HEK293 (cell line): ENCODE results near the gene TFDP1.

Source experiments
- CTCF ChIA-PET: fragments of 350-600 bp; formaldehyde crosslinking; extraction: SDS; loops from one replicate; lab custom pipeline; 2021; ENCODE audit warnings: antibody characterized with exemption; lab: Yijun Ruan, JAX
- POLR2A ChIA-PET: fragments of 300-600 bp; formaldehyde crosslinking; extraction: SDS; loops from one replicate; lab custom pipeline; 2020; ENCODE audit warnings: antibody characterized with exemption, inconsistent platforms; lab: Yijun Ruan, JAX
- H3K27ac ChIP-seq: fragments of 200-500 bp; sonication (Bioruptor generic); 2 replicates; pipeline ENCODE4 v1.5.1; 2014; ENCODE audit warnings: low read depth, low read length, control low read depth, inconsistent platforms; ENCODE audit errors: extremely low read depth
- H3K36me3 ChIP-seq, 2 experiments: fragments of 200-500 bp in 1 of 2; sonication (Bioruptor generic) in 1 of 2; 1 replicate in 1 of 2; 2 replicates in 1 of 2; pipeline ENCODE4 v1.5.1; 2014 to 2017; ENCODE audit warnings: inconsistent platforms in 2 of 2, low read length in 2 of 2; ENCODE audit not compliant: control insufficient read depth in 2 of 2, insufficient read depth in 1 of 2
- H3K4me1 ChIP-seq: fragments of 200-500 bp; sonication (Bioruptor generic); 2 replicates; pipeline ENCODE4 v1.5.1; 2014; ENCODE audit warnings: mild to moderate bottlenecking, low read length, inconsistent platforms; ENCODE audit not compliant: control insufficient read depth, insufficient read depth
- H3K4me3 ChIP-seq: 2 replicates; pipeline ENCODE4 v1.5.1; 2011; ENCODE audit warnings: low read depth, mild to moderate bottlenecking, control low read depth, low read length, moderate library complexity
- H3K9me3 ChIP-seq: fragments of 200-500 bp; sonication (Bioruptor generic); 2 replicates; pipeline ENCODE4 v1.5.1; 2014; ENCODE audit warnings: low read depth, low read length, inconsistent platforms; ENCODE audit not compliant: control insufficient read depth, insufficient read depth
- EGR2 ChIP-seq: fragments of 450-650 bp; formaldehyde crosslinking; IDR thresholded peaks from 2 replicates; pipeline ENCODE4 v1.5.1; 2016; ENCODE audit warnings: low read depth, missing biosample characterization, missing genetic modification characterization
- KLF9 ChIP-seq: fragments of 450-650 bp; formaldehyde crosslinking; IDR thresholded peaks from 2 replicates; pipeline ENCODE4 v1.5.1; 2016; ENCODE audit warnings: missing biosample characterization, missing genetic modification characterization, low read depth
- SCRT1 ChIP-seq: fragments of 450-650 bp; formaldehyde crosslinking; IDR thresholded peaks from 2 replicates; pipeline ENCODE4 v1.5.1; 2016; ENCODE audit warnings: missing biosample characterization, missing genetic modification characterization, borderline replicate concordance
- SCRT2 ChIP-seq: fragments of 450-650 bp; formaldehyde crosslinking; IDR thresholded peaks from 2 replicates; pipeline ENCODE4 v1.5.1; 2016; ENCODE audit warnings: missing biosample characterization, missing genetic modification characterization
- ZBTB20 ChIP-seq: fragments of 450-650 bp; formaldehyde crosslinking; IDR thresholded peaks from 2 replicates; pipeline ENCODE4 v1.5.1; 2016; ENCODE audit warnings: missing biosample characterization, missing genetic modification characterization
- ZEB2 ChIP-seq: fragments of 450-650 bp; formaldehyde crosslinking; IDR thresholded peaks from 2 replicates; pipeline ENCODE4 v1.5.1; 2016; ENCODE audit warnings: missing biosample characterization, missing genetic modification characterization
- ZFHX2 ChIP-seq: fragments of 450-650 bp; formaldehyde crosslinking; conservative IDR thresholded peaks from 2 replicates; pipeline ENCODE4 v1.5.1; 2016; ENCODE audit warnings: missing biosample characterization, missing genetic modification characterization
- ZNF112 ChIP-seq: fragments of 450-650 bp; formaldehyde crosslinking; IDR thresholded peaks from 2 replicates; pipeline ENCODE4 v1.5.0; 2017; ENCODE audit warnings: missing biosample characterization, missing genetic modification characterization
- ZNF132 ChIP-seq: fragments of 450-650 bp; formaldehyde crosslinking; IDR thresholded peaks from 2 replicates; pipeline ENCODE4 v1.5.1; 2017; ENCODE audit warnings: missing biosample characterization, missing genetic modification characterization, borderline replicate concordance
- ZNF184 ChIP-seq: fragments of 450-650 bp; IDR thresholded peaks from 2 replicates; pipeline ENCODE4 v1.5.1; 2018; ENCODE audit warnings: missing biosample characterization, mild to moderate bottlenecking, missing genetic modification characterization
- ZNF19 ChIP-seq: fragments of 450-650 bp; formaldehyde crosslinking; IDR thresholded peaks from 2 replicates; pipeline ENCODE4; 2016; ENCODE audit warnings: missing biosample characterization, missing genetic modification characterization, low read depth
- ZNF221 ChIP-seq: fragments of 450-650 bp; formaldehyde crosslinking; IDR thresholded peaks from 2 replicates; pipeline ENCODE4 v1.5.1; 2017; ENCODE audit warnings: missing biosample characterization, missing genetic modification characterization, borderline replicate concordance
- ZNF239 ChIP-seq: fragments of 450-650 bp; formaldehyde crosslinking; IDR thresholded peaks from 2 replicates; pipeline ENCODE4 v1.5.1; 2016; ENCODE audit warnings: missing biosample characterization, missing genetic modification characterization
- ZNF341 ChIP-seq: fragments of 450-650 bp; formaldehyde crosslinking; IDR thresholded peaks from 2 replicates; pipeline ENCODE4; 2016; ENCODE audit warnings: low read depth, missing biosample characterization, missing genetic modification characterization
- ZNF521 ChIP-seq: fragments of 450-650 bp; formaldehyde crosslinking; IDR thresholded peaks from 2 replicates; pipeline ENCODE4 v1.5.1; 2017; ENCODE audit warnings: missing biosample characterization, mild to moderate bottlenecking, missing genetic modification characterization
- ZNF623 ChIP-seq: fragments of 450-650 bp; formaldehyde crosslinking; IDR thresholded peaks from 2 replicates; pipeline ENCODE4 v1.5.1; 2016; ENCODE audit warnings: missing biosample characterization, missing genetic modification characterization
- ZNF692 ChIP-seq: fragments of 450-650 bp; formaldehyde crosslinking; IDR thresholded peaks from 2 replicates; pipeline ENCODE4 v1.5.1; 2016; ENCODE audit warnings: missing biosample characterization, missing genetic modification characterization
- ZNF707 ChIP-seq: fragments of 450-650 bp; formaldehyde crosslinking; IDR thresholded peaks from 2 replicates; pipeline ENCODE4 v1.5.1; 2016; ENCODE audit warnings: missing biosample characterization, missing genetic modification characterization
- ZNF792 ChIP-seq: fragments of 450-650 bp; formaldehyde crosslinking; IDR thresholded peaks from 2 replicates; pipeline ENCODE4 v1.5.1; 2016; ENCODE audit warnings: missing biosample characterization, missing genetic modification characterization
- ZNF837 ChIP-seq: fragments of 450-650 bp; formaldehyde crosslinking; IDR thresholded peaks from 2 replicates; pipeline ENCODE4 v1.5.1; 2016; ENCODE audit warnings: missing biosample characterization, missing genetic modification characterization
- ZSCAN4 ChIP-seq: fragments of 450-650 bp; formaldehyde crosslinking; IDR thresholded peaks from 2 replicates; pipeline ENCODE4 v1.5.1; 2017; ENCODE audit warnings: missing biosample characterization, missing genetic modification characterization
- TF ChIP-seq, protein P1 (sequence below): fragments of 450-650 bp; formaldehyde crosslinking; optimal IDR thresholded peaks from 2 replicates; pipeline ENCODE3; 2016; ENCODE audit warnings: missing biosample characterization, mild to moderate bottlenecking, missing genetic modification characterization
- TF ChIP-seq, protein P2 (sequence below): fragments of 450-650 bp; formaldehyde crosslinking; IDR thresholded peaks from 2 replicates; pipeline ENCODE4 v1.5.1; 2017; ENCODE audit warnings: missing biosample characterization, missing genetic modification characterization

TFDP1 gene

DNA sequence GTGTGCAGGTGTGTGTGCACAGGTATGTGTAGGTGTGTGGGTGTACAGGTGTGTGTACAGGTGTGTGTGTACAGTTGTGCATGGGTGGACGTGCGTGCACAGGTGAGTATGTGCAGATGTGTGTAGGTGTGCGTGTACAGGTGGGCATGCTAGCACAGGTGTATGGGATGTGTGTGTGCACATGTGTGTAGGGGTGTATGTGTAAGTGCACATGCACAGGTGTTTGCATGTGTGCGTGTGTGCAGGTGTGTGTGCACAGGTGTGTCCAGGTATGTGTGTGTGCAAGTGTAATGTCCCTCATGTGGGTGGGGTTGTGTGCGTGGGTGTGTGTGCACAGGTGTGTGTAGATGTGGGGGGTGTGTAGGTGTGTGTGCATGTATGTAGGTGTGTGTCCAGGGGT, 27.5 kb upstream of the TFDP1 start:
- no peaks in the 10 kb centered on the region for H3K4me1 ChIP-seq
- no peaks in the 10 kb centered on the region for H3K9me3 ChIP-seq
- no peak overlapping the region for H3K27ac ChIP-seq
- TF ChIP-seq ZNF19 (tag by site-specific recombination) (no peak), ZSCAN4 (tag by site-specific recombination) (peak; percentile 79), KLF9 (tag by site-specific recombination) (peak; percentile 20; the same call in 1 of the 2 replicates), ZNF112 (tag by site-specific recombination) (no peak), ZNF707 (tag by site-specific recombination) (no peak), ZFHX2 (tag by site-specific recombination) (peak; percentile 98), ZNF792 (tag by site-specific recombination) (no peak), SCRT1 (tag by site-specific recombination) (peak; percentile 94), SCRT2 (peak; percentile 50), ZEB2 (tag by site-specific recombination) (peak; percentile 100), ZNF623 (no peak), ZNF184 (tag by site-specific recombination) (no peak), EGR2 (tag by site-specific recombination) (peak; percentile 98)
- TF ChIP-seq, protein P1, sequence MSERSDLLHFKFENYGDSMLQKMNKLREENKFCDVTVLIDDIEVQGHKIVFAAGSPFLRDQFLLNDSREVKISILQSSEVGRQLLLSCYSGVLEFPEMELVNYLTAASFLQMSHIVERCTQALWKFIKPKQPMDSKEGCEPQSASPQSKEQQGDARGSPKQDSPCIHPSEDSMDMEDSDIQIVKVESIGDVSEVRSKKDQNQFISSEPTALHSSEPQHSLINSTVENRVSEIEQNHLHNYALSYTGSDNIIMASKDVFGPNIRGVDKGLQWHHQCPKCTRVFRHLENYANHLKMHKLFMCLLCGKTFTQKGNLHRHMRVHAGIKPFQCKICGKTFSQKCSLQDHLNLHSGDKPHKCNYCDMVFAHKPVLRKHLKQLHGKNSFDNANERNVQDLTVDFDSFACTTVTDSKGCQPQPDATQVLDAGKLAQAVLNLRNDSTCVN (tag by site-specific recombination), result peak; percentile 11
- TF ChIP-seq, all 188 proteins: peak for 8
- CTCF ChIA-PET, result no interaction called here
- Histone ChIP-seq H3K4me3 (no peak overlapping the region), H3K36me3 (peaks cover 0 to 3% of the 10 kb centered on the region in 2 experiments; a peak in 1 of 3 replicates)
- POLR2A ChIA-PET, result interaction anchor here (0.6 kb wide), 1 partner anchor 94 kb away, joined by 5 read pairs; no protein-coding TSS in a partner anchor

DNA sequence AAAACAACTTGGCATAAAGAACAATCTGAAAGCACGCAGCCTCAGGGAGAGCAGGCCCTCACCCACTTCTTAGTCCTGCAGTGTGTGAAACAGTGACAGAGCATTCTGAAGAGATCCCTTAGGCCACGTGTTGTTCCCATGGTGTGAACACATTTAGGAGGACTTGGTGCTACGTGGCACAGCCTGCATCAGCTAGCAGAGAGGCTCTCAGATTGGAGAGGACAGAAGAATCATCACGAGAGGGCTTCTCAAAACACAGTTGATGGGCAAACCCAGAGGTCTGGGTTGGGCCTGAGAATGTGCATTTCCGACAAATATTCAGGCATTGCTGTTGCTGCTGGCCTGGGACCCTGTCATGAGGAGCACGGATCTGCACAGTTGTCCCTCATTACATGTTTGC, 26.1 kb upstream of the TFDP1 start:
- ChIA-PET CTCF (no interaction called here), POLR2A (no interaction called here)
- H3K4me1 ChIP-seq, result no peaks in the 10 kb centered on the region
- TF ChIP-seq ZNF184 (tag by site-specific recombination), result no peak
- no peak for TF ChIP-seq ZNF521 (tag by site-specific recombination)
- no peak for TF ChIP-seq ZNF132 (tag by site-specific recombination)
- TF ChIP-seq ZBTB20 (tag by site-specific recombination), result no peak
- TF ChIP-seq, protein P2, sequence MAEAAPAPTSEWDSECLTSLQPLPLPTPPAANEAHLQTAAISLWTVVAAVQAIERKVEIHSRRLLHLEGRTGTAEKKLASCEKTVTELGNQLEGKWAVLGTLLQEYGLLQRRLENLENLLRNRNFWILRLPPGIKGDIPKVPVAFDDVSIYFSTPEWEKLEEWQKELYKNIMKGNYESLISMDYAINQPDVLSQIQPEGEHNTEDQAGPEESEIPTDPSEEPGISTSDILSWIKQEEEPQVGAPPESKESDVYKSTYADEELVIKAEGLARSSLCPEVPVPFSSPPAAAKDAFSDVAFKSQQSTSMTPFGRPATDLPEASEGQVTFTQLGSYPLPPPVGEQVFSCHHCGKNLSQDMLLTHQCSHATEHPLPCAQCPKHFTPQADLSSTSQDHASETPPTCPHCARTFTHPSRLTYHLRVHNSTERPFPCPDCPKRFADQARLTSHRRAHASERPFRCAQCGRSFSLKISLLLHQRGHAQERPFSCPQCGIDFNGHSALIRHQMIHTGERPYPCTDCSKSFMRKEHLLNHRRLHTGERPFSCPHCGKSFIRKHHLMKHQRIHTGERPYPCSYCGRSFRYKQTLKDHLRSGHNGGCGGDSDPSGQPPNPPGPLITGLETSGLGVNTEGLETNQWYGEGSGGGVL (tag by site-specific recombination), result no peak
- no peak for TF ChIP-seq ZNF837 (tag by site-specific recombination)
- no peak for TF ChIP-seq ZNF692
- TF ChIP-seq ZNF221 (tag by site-specific recombination), result no peak
- no peak for TF ChIP-seq ZNF239 (tag by site-specific recombination)
- TF ChIP-seq ZNF341 (tag by site-specific recombination), result no peak
- H3K9me3 ChIP-seq, result no peaks in the 10 kb centered on the region
- H3K27ac ChIP-seq, result no peak overlapping the region
- no peak overlapping the region for H3K4me3 ChIP-seq
- no peaks in the 10 kb centered on the region for H3K36me3 ChIP-seq
